IMR-90 (cell line): ENCODE data around the gene GALNT6. TPM values are rescaled to one million over a fixed set of nuclear protein-coding genes. Genes with fewer than 3 reads are reported as not detected.
"Not testable (repeated sequence)": the region's sequence is repeated elsewhere in the genome, so short reads cannot be mapped to it uniquely, and the experiment has no call there.

Source experiments
- ATAC-seq: fragments of 200-7000 bp; cut with Tn5 transposase; 2 replicates; pipeline ENCODE4 v1.9.1; 2020; ENCODE audit warnings: low read depth, mild to moderate bottlenecking, moderate library complexity
- BruUV-seq: library from RNA; stranded (reverse); fragments of 400-500 nt; replicated peaks from 2 replicates; lab custom pipeline; 2021; lab: Mats Ljungman, UMichigan
- CTCF ChIA-PET: fragments of 300-600 bp; formaldehyde crosslinking; extraction: SDS; loops from one replicate; lab custom pipeline; 2021; ENCODE audit warnings: antibody characterized with exemption; lab: Yijun Ruan, JAX
- POLR2A ChIA-PET: fragments of 300-600 bp; sonication (Branson Sonifier 250); formaldehyde crosslinking; loops from one replicate; lab custom pipeline; 2022; ENCODE audit warnings: antibody characterized with exemption; ENCODE audit not compliant: unreplicated experiment; lab: Charles Lee
- DNase-seq: peaks from one replicate; pipeline ENCODE4 v3.0.0; 2013
- H2AFZ ChIP-seq: replicated peaks from 2 replicates; pipeline ENCODE3; 2013; ENCODE audit warnings: low read length, mild to moderate bottlenecking; ENCODE audit not compliant: poor library complexity
- H2AK5ac ChIP-seq: 2 replicates; pipeline ENCODE4 v1.6.1; 2013; ENCODE audit warnings: low read depth, low read length, inconsistent platforms
- H2AK9ac ChIP-seq: replicated peaks from 2 replicates; pipeline ENCODE3; 2013; ENCODE audit warnings: mild to moderate bottlenecking, low read depth, low read length, moderate library complexity; ENCODE audit not compliant: poor library complexity
- H2BK120ac ChIP-seq: 2 replicates; pipeline ENCODE4 v1.6.1; 2013; ENCODE audit warnings: low read depth, low read length, inconsistent platforms
- H2BK15ac ChIP-seq: 3 replicates; pipeline ENCODE4 v1.6.1; 2013; ENCODE audit warnings: low read depth, low read length, inconsistent platforms
- H2BK20ac ChIP-seq: 2 replicates; pipeline ENCODE4 v1.6.1; 2013; ENCODE audit warnings: low read depth, mild to moderate bottlenecking, inconsistent platforms, low read length, moderate library complexity
- H2BK5ac ChIP-seq: 2 replicates; pipeline ENCODE4 v1.6.1; 2013; ENCODE audit warnings: mild to moderate bottlenecking, low read depth, low read length, inconsistent platforms; ENCODE audit not compliant: poor library complexity, severe bottlenecking
- H3K14ac ChIP-seq: replicated peaks from 2 replicates; pipeline ENCODE4 v1.6.1; 2013; ENCODE audit warnings: low read depth, low read length, inconsistent platforms
- H3K18ac ChIP-seq: 2 replicates; pipeline ENCODE4 v1.6.1; 2013; ENCODE audit warnings: low read depth, low read length, control low read depth
- H3K23ac ChIP-seq: 2 replicates; pipeline ENCODE4 v1.6.1; 2013; ENCODE audit warnings: low read depth, low read length, inconsistent platforms
- H3K27ac ChIP-seq: 2 replicates; pipeline ENCODE4 v1.5.1; 2013; ENCODE audit warnings: mild to moderate bottlenecking, control low read depth, low read length; ENCODE audit not compliant: insufficient read depth
- H3K27me3 ChIP-seq: 2 replicates; pipeline ENCODE4 v1.6.1; 2013; ENCODE audit warnings: low read length; ENCODE audit not compliant: control insufficient read depth, insufficient read depth
- H3K36me3 ChIP-seq: 2 replicates; pipeline ENCODE4 v1.6.1; 2013; ENCODE audit warnings: low read length, mixed read lengths; ENCODE audit not compliant: control insufficient read depth, insufficient read depth
- H3K4ac ChIP-seq: 2 replicates; pipeline ENCODE4 v1.6.1; 2013; ENCODE audit warnings: low read depth, low read length, inconsistent platforms
- H3K4me1 ChIP-seq: 2 replicates; pipeline ENCODE4 v1.6.1; 2013; ENCODE audit warnings: low read length, mixed read lengths; ENCODE audit not compliant: control insufficient read depth, insufficient read depth
- H3K4me2 ChIP-seq: 2 replicates; pipeline ENCODE4 v1.6.1; 2013; ENCODE audit warnings: low read depth, mild to moderate bottlenecking, control low read depth, low read length, moderate library complexity
- H3K4me3 ChIP-seq: 2 replicates; pipeline ENCODE4 v1.5.1; 2013; ENCODE audit warnings: low read depth, mild to moderate bottlenecking, control low read depth, low read length, moderate library complexity; ENCODE audit not compliant: insufficient read depth
- H3K56ac ChIP-seq: 2 replicates; pipeline ENCODE4 v1.6.1; 2013; ENCODE audit warnings: low read length, inconsistent platforms; ENCODE audit not compliant: insufficient read depth; ENCODE audit errors: extremely low read depth
- H3K79me1 ChIP-seq, 2 experiments: 2 replicates each; pipeline ENCODE4 v1.6.1; 2013; ENCODE audit warnings: low read length in 2 of 2, inconsistent platforms in 1 of 2, low read depth in 1 of 2
- H3K9ac ChIP-seq: 2 replicates; pipeline ENCODE4 v1.6.1; 2013; ENCODE audit warnings: low read depth, low read length, control low read depth
- H3K9me1 ChIP-seq: 2 replicates; pipeline ENCODE4 v1.6.1; 2013; ENCODE audit warnings: low read length, inconsistent platforms; ENCODE audit not compliant: insufficient read depth
- H3K9me3 ChIP-seq: 2 replicates; pipeline ENCODE4 v1.6.1; 2013; ENCODE audit warnings: low read length; ENCODE audit not compliant: control insufficient read depth, insufficient read depth
- H4K20me1 ChIP-seq: 2 replicates; pipeline ENCODE4 v1.6.1; 2013; ENCODE audit warnings: low read length, inconsistent platforms; ENCODE audit not compliant: insufficient read depth
- H4K5ac ChIP-seq: 2 replicates; pipeline ENCODE4 v1.6.1; 2013; ENCODE audit warnings: mild to moderate bottlenecking, low read depth, low read length, control low read depth
- H4K8ac ChIP-seq, 2 experiments: 2 replicates each; pipeline ENCODE4 v1.6.1; 2013; ENCODE audit warnings: low read depth in 2 of 2, low read length in 2 of 2, control low read depth in 1 of 2, inconsistent platforms in 1 of 2
- H4K91ac ChIP-seq: 2 replicates; pipeline ENCODE4 v1.6.1; 2013; ENCODE audit warnings: low read depth, low read length, inconsistent platforms; ENCODE audit not compliant: insufficient read depth
- dilution Hi-C: fragments of 300-500 bp; cut with HindIII; formaldehyde crosslinking; loops from one replicate; pipeline ENCODE4 v1.14.3; 2018; ENCODE audit warnings: low sequenced_read_pairs; ENCODE audit not compliant: unreplicated experiment
- in situ Hi-C: fragments of 300-500 bp; cut with MboI; formaldehyde crosslinking; loops from 3 replicates; pipeline ENCODE4 v1.14.3; 2019; ENCODE audit warnings: low sequenced_read_pairs, inconsistent platforms, mixed read lengths
- intact Hi-C: fragments of 100-400 bp; cut with micrococcal nuclease; formaldehyde crosslinking; loops from 2 replicates; pipeline ENCODE4 v1.10.0; 2022
- polyA plus RNA-seq, 3 experiments: library from polyadenylated mRNA; depleted of rRNA; stranded (reverse); fragments of >200 nt; gene quantifications; 2 replicates each; pipeline ENCODE4 v1.2.3, GENCODE V29; 2012; ENCODE audit warnings: low replicate concordance in 1 of 3
- total RNA-seq: library from RNA; depleted of rRNA; stranded (reverse); fragments of >200 nt; gene quantifications from 2 replicates; pipeline ENCODE4 v1.2.3, GENCODE V29; 2012
- TF ChIP-seq, protein P1 (sequence below): conservative IDR thresholded peaks from 2 replicates; pipeline ENCODE4 v1.5.1; 2012; ENCODE audit warnings: mild to moderate bottlenecking, low read depth, low read length, improper control_type of control experiment

Gene GALNT6
- total and polyA plus RNA-seq, 2 of the 4 experiments (the other 2 are of a cell fraction) = 17.1 to 23.7 TPM

- TF ChIP-seq, protein P1, sequence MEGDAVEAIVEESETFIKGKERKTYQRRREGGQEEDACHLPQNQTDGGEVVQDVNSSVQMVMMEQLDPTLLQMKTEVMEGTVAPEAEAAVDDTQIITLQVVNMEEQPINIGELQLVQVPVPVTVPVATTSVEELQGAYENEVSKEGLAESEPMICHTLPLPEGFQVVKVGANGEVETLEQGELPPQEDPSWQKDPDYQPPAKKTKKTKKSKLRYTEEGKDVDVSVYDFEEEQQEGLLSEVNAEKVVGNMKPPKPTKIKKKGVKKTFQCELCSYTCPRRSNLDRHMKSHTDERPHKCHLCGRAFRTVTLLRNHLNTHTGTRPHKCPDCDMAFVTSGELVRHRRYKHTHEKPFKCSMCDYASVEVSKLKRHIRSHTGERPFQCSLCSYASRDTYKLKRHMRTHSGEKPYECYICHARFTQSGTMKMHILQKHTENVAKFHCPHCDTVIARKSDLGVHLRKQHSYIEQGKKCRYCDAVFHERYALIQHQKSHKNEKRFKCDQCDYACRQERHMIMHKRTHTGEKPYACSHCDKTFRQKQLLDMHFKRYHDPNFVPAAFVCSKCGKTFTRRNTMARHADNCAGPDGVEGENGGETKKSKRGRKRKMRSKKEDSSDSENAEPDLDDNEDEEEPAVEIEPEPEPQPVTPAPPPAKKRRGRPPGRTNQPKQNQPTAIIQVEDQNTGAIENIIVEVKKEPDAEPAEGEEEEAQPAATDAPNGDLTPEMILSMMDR = no peak
Measured at GRCh38 chr12:51339750-51340149, 51.5 kb downstream of the GALNT6 start (continued).

DNA sequence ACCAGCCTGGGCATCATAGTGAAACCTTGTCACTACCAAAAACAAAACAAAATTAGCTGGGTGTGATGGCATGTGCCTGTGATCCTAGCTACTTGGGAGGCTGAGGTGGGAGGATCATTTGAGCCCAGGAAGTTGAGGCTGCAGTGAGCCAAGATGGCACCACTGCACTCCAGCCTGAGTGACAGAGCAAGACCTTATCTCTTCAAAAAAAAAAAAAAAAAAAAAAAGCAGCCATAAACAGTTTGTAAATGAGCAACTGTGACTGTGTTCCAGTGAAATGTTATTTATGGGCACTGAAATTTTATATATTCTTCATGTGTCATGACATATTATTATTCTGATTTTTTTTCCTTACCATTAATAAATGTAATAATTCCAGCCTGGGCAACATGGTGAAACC, 53.9 kb downstream of the GALNT6 start:
- H3K18ac ChIP-seq, H3K9ac ChIP-seq, H4K91ac ChIP-seq, in situ Hi-C loops, H3K23ac ChIP-seq, H4K20me1 ChIP-seq, H3K4me3 ChIP-seq, intact Hi-C loops, H3K56ac ChIP-seq, H2BK5ac ChIP-seq, dilution Hi-C loops, H4K8ac ChIP-seq, H2AK5ac ChIP-seq, H3K27me3 ChIP-seq, H2BK15ac ChIP-seq, H3K9me1 ChIP-seq, BruUV-seq, H3K14ac ChIP-seq, H3K27ac ChIP-seq, H2AFZ ChIP-seq, H3K4me1 ChIP-seq, H4K5ac ChIP-seq, H3K36me3 ChIP-seq, DNase-seq, H3K79me1 ChIP-seq, H2BK120ac ChIP-seq, H2BK20ac ChIP-seq, H3K9me3 ChIP-seq, H3K4ac ChIP-seq, H3K4me2 ChIP-seq, ATAC-seq, CTCF ChIA-PET, POLR2A ChIA-PET, H2AK9ac ChIP-seq: not testable (repeated sequence)
